Ascending aorta (tissue), 2 donors: ENCODE measurements around the gene STK33. TPM values are rescaled to one million over a fixed set of nuclear protein-coding genes. Genes with fewer than 3 reads are reported as not detected.

ENCODE experiments used
- DNase-seq, 2 donors: peaks; one replicate each; pipeline ENCODE4 v3.0.0-alpha.2; 2019; ENCODE audit warnings: low spot score in 2 of 2
- H3K27ac ChIP-seq, 2 donors: fragments of 200-600 bp; sonication (generic); one replicate each; pipeline ENCODE4 v1.5.1; 2016 to 2017; ENCODE audit warnings: mild to moderate bottlenecking in 1 of 2
- H3K27me3 ChIP-seq: fragments of 200-600 bp; sonication (generic); one replicate; pipeline ENCODE4 v1.5.1; 2017
- H3K36me3 ChIP-seq, 2 donors: fragments of 200-600 bp; sonication (generic); one replicate each; pipeline ENCODE4 v1.5.1; 2016
- H3K4me1 ChIP-seq, 2 donors: fragments of 200-600 bp; sonication (generic); one replicate each; pipeline ENCODE4 v1.5.1; 2016 to 2017; ENCODE audit warnings: mild to moderate bottlenecking in 1 of 2
- H3K4me3 ChIP-seq, 2 donors: fragments of 200-600 bp; sonication (generic); one replicate each; pipeline ENCODE4 v1.5.1; 2016 to 2017; ENCODE audit warnings: mild to moderate bottlenecking in 1 of 2
- H3K9me3 ChIP-seq, 2 donors: fragments of 200-600 bp; sonication (generic); one replicate each; pipeline ENCODE4 v1.5.1; 2016
- CTCF ChIP-seq, 3 experiments: fragments of 200-600 bp in 2 of 3; fragments of 450-650 bp in 1 of 3; sonication (generic) in 2 of 3; IDR thresholded peaks; one replicate each; pipeline ENCODE4 v1.5.1; 2016 to 2019; ENCODE audit warnings: antibody characterized with exemption in 3 of 3, mild to moderate bottlenecking in 1 of 3, moderate library complexity in 1 of 3
- intact Hi-C: fragments of 100-400 bp; cut with DNase I; formaldehyde crosslinking; loops from one replicate; pipeline ENCODE4 v1.15.1; 2023
- total RNA-seq: library from RNA; depleted of rRNA; stranded (reverse); fragments of >200 nt; gene quantifications from one replicate; pipeline ENCODE4 v1.1.0, GENCODE V29; 2016

STK33 gene
- total RNA-seq, 1 donor from 2014 or later = not detected

- no peaks in the 10 kb centered on the region for H3K36me3 ChIP-seq
- H3K27ac ChIP-seq = no peak overlapping the region
- no peaks in the 10 kb centered on the region for H3K27me3 ChIP-seq
- no peaks in the 10 kb centered on the region for H3K4me1 ChIP-seq
- intact Hi-C loops = loop anchor here (1.0 kb wide), 2 partner anchors 341 to 374 kb away; no protein-coding TSS in a partner anchor
- H3K4me3 ChIP-seq = no peak overlapping the region
- TF ChIP-seq CTCF (IDR thresholded peaks at IDR 0.05) = peak; percentile 48 to 68 (median 54)
- H3K9me3 ChIP-seq = peaks cover 0 to 1% of the 10 kb centered on the region in 2 donors
- no peak for DNase-seq
Observed at GRCh38 chr11:8566613-8567210, 27.3 kb downstream of the STK33 start.

- no peak overlapping the region for H3K27ac ChIP-seq
- DNase-seq = no peak
- H3K9me3 ChIP-seq = peaks cover 0 to 3% of the 10 kb centered on the region in 2 donors
- no peak overlapping the region for H3K4me3 ChIP-seq
- no peak for TF ChIP-seq CTCF (IDR thresholded peaks at IDR 0.05)
- H3K4me1 ChIP-seq = no peaks in the 10 kb centered on the region
- no peaks in the 10 kb centered on the region for H3K36me3 ChIP-seq
- H3K27me3 ChIP-seq = no peaks in the 10 kb centered on the region
- intact Hi-C loops = no loop called here
Observed at GRCh38 chr11:8564526-8564925, 29.5 kb downstream of the STK33 start.

GRCh38 chr11:8561461-8561860 lies 32.6 kb downstream of the STK33 start:
- Histone ChIP-seq H3K9me3 (peaks cover 0 to 3% of the 10 kb centered on the region in 2 donors), H3K4me1 (no peaks in the 10 kb centered on the region), H3K4me3 (no peak overlapping the region), H3K27me3 (no peaks in the 10 kb centered on the region), H3K36me3 (no peaks in the 10 kb centered on the region), H3K27ac (no peak overlapping the region)
- DNase-seq = no peak
- no peak for TF ChIP-seq CTCF (IDR thresholded peaks at IDR 0.05)
- intact Hi-C loops = no loop called here

- no peak overlapping the region for H3K27ac ChIP-seq
- no peaks in the 10 kb centered on the region for H3K4me1 ChIP-seq
- no peaks in the 10 kb centered on the region for H3K27me3 ChIP-seq
- peaks cover 0 to 3% of the 10 kb centered on the region in 2 donors for H3K9me3 ChIP-seq
- no peaks in the 10 kb centered on the region for H3K36me3 ChIP-seq
- H3K4me3 ChIP-seq = no peak overlapping the region
- intact Hi-C loops = no loop called here
- no peak for DNase-seq
- TF ChIP-seq CTCF (IDR thresholded peaks at IDR 0.05) = no peak
Observed at GRCh38 chr11:8558436-8558835, 35.6 kb downstream of the STK33 start.

DNA sequence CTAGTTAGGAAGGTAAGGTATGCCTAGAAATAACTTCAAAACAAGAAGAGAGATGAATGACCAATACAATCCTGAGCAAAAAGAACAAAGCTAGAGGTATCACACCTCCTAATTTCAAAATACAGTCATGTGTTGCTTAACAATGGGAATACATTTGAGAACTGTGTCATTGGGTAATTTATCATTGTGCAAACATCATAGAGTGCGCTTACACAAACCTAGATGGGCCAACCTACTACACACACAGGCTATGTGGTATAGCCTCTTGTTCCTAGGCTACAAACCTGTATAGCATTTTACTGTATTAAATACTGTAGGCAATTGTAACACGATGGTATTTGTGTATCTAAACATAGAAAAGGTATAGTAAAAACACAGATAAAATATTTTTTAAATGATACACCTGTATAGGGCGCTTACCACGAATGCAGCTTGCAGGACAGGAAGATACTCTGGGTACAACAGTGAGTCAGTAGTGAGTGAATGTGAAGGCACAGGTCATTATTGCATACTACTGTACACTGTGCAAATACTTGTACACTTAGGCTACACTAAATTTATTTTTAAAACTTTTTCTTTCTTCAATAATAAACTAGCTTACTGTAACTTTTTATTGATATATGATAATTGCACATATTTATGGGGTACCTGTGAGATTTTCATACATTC lies 48.2 kb downstream of the STK33 start:
- H3K4me3 ChIP-seq = no peak overlapping the region
- no peak overlapping the region for H3K27ac ChIP-seq
- intact Hi-C loops = no loop called here
- no peaks in the 10 kb centered on the region for H3K27me3 ChIP-seq
- H3K9me3 ChIP-seq = peaks cover 0 to 4% of the 10 kb centered on the region in 2 donors
- no peaks in the 10 kb centered on the region for H3K4me1 ChIP-seq
- no peak for TF ChIP-seq CTCF (IDR thresholded peaks at IDR 0.05)
- no peaks in the 10 kb centered on the region for H3K36me3 ChIP-seq
- no peak for DNase-seq
